ENCODE measurements around the gene QKI.

The QKI gene

DNA sequence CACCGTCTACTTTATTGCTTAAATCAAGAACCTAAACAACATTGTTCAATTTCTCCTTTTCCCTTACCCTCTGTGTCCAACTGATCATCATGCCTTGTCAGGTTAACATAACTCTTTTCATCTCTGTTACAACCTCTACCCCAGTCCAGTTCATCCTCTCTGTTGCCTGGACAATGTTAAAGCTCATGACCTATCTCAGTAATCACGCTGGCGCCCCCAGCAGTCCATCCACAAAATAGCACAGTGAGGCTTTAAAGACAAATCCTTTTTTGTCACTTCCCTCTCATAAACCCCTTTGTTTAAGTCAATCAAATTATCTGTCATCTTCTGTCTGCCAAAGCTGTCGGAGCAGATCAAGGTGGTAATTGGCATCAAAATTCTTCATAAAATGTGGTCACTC is 140.1 kb downstream of the QKI start:
- H3K9me3 ChIP-seq (ENCODE audit: control insufficient read depth, low read length): no peaks in the 10 kb centered on the region
- no peak overlapping the region for H3K4me3 ChIP-seq (ENCODE audit: low read length)
- no peaks in the 10 kb centered on the region for H3K36me3 ChIP-seq (ENCODE audit: control insufficient read depth, insufficient read depth, low read length)
- H3K4me1 ChIP-seq (ENCODE audit: control insufficient read depth, insufficient read depth, low read length): no peaks in the 10 kb centered on the region
- no peak overlapping the region for H3K9ac ChIP-seq (ENCODE audit: low read length)
- H3K27me3 ChIP-seq (ENCODE audit: control insufficient read depth, insufficient read depth, low read length): no peaks in the 10 kb centered on the region

DNA sequence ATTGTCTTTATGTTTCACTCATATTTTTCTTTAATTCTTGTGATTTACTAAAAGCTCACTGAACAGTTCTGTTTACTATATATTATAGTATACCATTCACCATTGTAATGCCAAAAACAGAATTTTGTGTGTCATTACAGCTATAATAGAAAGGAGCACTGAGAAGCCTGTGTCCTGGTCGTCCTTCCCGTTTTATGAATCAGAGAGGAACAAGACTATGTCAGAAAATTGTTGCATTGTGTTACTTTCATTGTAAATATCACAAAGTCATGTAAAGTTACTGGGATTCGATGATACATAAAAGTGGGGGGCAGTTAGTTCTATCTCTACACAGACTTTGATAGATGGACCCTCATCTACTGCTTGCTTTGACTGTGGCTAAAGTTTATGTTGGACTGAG is 145.1 kb downstream of the QKI start:
- H3K36me3 ChIP-seq (ENCODE audit: control insufficient read depth, insufficient read depth, low read length): peaks cover 4% of the 10 kb centered on the region
- H3K4me3 ChIP-seq (ENCODE audit: low read length): no peak overlapping the region
- no peaks in the 10 kb centered on the region for H3K9me3 ChIP-seq (ENCODE audit: control insufficient read depth, low read length)
- H3K4me1 ChIP-seq (ENCODE audit: control insufficient read depth, insufficient read depth, low read length): no peaks in the 10 kb centered on the region
- H3K27me3 ChIP-seq (ENCODE audit: control insufficient read depth, insufficient read depth, low read length): no peaks in the 10 kb centered on the region
- no peak overlapping the region for H3K9ac ChIP-seq (ENCODE audit: low read length)

DNA sequence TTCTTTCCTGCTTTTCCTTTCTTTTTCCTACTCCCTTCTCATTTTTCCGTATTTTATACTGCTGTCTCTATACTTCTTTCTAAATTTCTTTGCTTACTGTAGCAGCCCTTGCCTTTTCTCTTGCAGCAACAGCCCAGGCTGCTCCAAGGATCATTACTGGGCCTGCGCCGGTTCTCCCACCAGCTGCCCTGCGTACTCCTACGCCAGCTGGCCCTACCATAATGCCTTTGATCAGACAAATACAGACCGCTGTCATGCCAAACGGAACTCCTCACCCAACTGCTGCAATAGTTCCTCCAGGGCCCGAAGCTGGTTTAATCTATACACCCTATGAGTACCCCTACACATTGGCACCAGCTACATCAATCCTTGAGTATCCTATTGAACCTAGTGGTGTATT is 148.8 kb downstream of the QKI start:
- no peaks in the 10 kb centered on the region for H3K9me3 ChIP-seq (ENCODE audit: control insufficient read depth, low read length)
- H3K4me1 ChIP-seq (ENCODE audit: control insufficient read depth, insufficient read depth, low read length): no peaks in the 10 kb centered on the region
- no peak overlapping the region for H3K9ac ChIP-seq (ENCODE audit: low read length)
- peaks cover 4% of the 10 kb centered on the region for H3K36me3 ChIP-seq (ENCODE audit: control insufficient read depth, insufficient read depth, low read length)
- no peak overlapping the region for H3K4me3 ChIP-seq (ENCODE audit: low read length)
- no peaks in the 10 kb centered on the region for H3K27me3 ChIP-seq (ENCODE audit: control insufficient read depth, insufficient read depth, low read length)

DNA sequence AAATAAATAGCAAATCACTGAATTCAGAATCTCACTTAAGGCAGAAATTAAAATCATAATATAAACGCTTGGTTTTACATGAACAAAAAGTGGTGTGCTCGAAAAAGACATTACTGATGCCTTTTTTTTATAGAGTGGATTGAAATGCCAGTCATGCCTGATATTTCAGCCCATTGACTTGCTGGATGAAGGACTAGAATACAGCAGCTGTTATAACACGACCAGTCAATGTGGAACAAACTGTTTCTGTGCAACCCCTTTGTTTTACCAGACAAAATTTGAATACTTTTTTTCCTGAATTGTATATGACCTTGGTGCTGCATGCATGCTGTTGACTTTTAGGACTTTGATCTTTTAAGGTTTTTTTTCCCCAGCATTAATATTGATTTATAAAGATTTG is 150.0 kb downstream of the QKI start:
- Histone ChIP-seq H3K9ac (ENCODE audit: low read length) (no peak overlapping the region), H3K36me3 (ENCODE audit: control insufficient read depth, insufficient read depth, low read length) (peaks cover 4% of the 10 kb centered on the region), H3K4me1 (ENCODE audit: control insufficient read depth, insufficient read depth, low read length) (no peaks in the 10 kb centered on the region), H3K27me3 (ENCODE audit: control insufficient read depth, insufficient read depth, low read length) (no peaks in the 10 kb centered on the region), H3K4me3 (ENCODE audit: low read length) (no peak overlapping the region), H3K9me3 (ENCODE audit: control insufficient read depth, low read length) (no peaks in the 10 kb centered on the region)

DNA sequence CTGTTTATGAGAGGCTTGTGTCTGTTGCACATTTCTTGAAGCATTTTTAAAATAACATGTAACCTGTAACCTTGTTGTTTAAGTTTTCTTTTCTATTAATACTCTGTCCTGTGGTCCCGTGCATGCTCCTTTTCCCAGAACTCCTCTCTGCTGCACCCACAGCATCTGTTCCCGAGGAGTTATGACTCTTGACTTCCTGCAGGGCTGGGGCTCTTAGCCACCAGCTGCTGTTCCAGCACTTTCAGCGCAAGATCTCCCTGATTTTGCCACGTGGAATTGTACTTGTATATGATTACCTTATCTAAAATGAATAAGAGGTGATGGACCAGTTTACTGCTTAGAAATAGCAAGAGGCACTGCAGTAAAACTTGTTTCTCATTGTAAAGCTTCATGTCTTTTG is 150.6 kb downstream of the QKI start:
- Histone ChIP-seq H3K36me3 (ENCODE audit: control insufficient read depth, insufficient read depth, low read length) (peaks cover 4% of the 10 kb centered on the region), H3K4me1 (ENCODE audit: control insufficient read depth, insufficient read depth, low read length) (no peaks in the 10 kb centered on the region), H3K9me3 (ENCODE audit: control insufficient read depth, low read length) (no peaks in the 10 kb centered on the region), H3K27me3 (ENCODE audit: control insufficient read depth, insufficient read depth, low read length) (no peaks in the 10 kb centered on the region), H3K9ac (ENCODE audit: low read length) (no peak overlapping the region), H3K4me3 (ENCODE audit: low read length) (no peak overlapping the region)

DNA sequence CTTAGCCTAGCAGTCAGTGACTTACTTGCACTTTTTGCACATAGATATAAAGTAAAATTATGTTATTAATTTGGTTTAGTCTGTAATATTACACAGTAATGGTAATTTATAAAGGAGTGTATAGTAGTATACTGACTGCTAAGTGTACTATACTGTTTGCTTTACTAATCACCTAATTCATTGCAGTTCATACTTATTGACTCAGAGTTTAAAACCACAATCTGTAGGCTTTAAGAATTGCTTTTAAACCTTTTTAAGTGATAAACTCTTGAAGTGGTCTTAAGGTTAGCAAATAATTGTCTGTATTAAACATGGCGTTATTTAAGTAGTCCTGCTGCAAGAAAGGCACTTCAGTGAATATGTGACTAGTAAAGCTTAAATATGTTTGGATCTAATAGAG is 151.5 kb downstream of the QKI start:
- Histone ChIP-seq H3K36me3 (ENCODE audit: control insufficient read depth, insufficient read depth, low read length) (peaks cover 4% of the 10 kb centered on the region), H3K4me3 (ENCODE audit: low read length) (no peak overlapping the region), H3K9ac (ENCODE audit: low read length) (no peak overlapping the region), H3K27me3 (ENCODE audit: control insufficient read depth, insufficient read depth, low read length) (no peaks in the 10 kb centered on the region), H3K9me3 (ENCODE audit: control insufficient read depth, low read length) (no peaks in the 10 kb centered on the region), H3K4me1 (ENCODE audit: control insufficient read depth, insufficient read depth, low read length) (no peaks in the 10 kb centered on the region)

DNA sequence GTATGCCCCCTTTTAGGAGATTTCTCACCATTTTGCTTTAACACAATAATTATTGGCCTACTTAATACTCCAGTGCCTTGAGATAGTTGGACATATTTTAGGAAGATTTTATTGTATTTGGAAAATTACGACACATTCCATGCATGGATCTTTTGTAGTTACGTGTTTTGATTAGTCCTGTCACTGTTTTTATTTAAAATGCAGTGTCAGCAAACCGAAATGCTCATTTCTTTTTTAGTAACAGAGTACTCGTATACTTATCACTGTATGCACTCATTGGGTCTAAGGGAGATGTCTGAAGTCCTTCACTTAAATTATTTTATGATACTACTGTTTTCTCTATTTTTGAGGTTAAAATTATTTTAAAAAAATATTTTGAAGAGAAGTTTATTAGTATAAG is 153.8 kb downstream of the QKI start:
- Histone ChIP-seq H3K27me3 (ENCODE audit: control insufficient read depth, insufficient read depth, low read length) (no peaks in the 10 kb centered on the region), H3K36me3 (ENCODE audit: control insufficient read depth, insufficient read depth, low read length) (peaks cover 4% of the 10 kb centered on the region), H3K9me3 (ENCODE audit: control insufficient read depth, low read length) (no peaks in the 10 kb centered on the region), H3K4me1 (ENCODE audit: control insufficient read depth, insufficient read depth, low read length) (no peaks in the 10 kb centered on the region), H3K4me3 (ENCODE audit: low read length) (no peak overlapping the region), H3K9ac (ENCODE audit: low read length) (no peak overlapping the region)

DNA sequence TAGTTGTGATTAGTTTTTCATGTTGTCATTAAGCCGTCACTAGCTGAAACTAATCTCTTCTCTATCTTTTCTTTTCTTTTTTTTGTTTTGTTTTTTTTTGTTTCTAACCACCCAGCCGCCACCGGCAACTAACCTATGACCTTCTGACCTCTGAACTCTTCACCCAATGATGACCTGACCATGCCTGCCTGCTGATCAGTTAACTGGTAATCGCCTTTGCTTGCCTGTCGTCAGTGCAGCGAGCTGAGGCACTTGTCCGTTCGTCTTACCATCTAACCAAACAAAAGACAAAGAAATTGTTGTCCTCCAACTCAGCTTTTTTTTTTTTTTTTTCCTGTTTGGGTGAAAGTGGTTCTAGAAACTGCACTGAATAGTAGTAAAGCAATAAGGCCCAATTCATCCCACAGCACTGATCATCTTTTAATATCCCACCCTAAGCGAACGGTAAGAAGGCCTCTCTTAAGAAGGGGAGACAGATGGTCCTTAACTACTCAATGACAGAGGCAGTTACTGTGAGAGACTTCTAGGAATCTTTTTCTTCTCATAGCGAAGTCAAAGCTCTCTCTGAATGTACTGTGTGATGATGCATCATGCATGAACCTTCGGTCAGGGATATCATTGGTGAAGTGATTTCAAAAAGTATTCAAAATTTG is 156.2 kb downstream of the QKI start:
- Histone ChIP-seq H3K4me3 (ENCODE audit: low read length) (no peak overlapping the region), H3K9ac (ENCODE audit: low read length) (no peak overlapping the region), H3K36me3 (ENCODE audit: control insufficient read depth, insufficient read depth, low read length) (no peaks in the 10 kb centered on the region), H3K27me3 (ENCODE audit: control insufficient read depth, insufficient read depth, low read length) (no peaks in the 10 kb centered on the region), H3K4me1 (ENCODE audit: control insufficient read depth, insufficient read depth, low read length) (no peaks in the 10 kb centered on the region), H3K9me3 (ENCODE audit: control insufficient read depth, low read length) (no peaks in the 10 kb centered on the region)

DNA sequence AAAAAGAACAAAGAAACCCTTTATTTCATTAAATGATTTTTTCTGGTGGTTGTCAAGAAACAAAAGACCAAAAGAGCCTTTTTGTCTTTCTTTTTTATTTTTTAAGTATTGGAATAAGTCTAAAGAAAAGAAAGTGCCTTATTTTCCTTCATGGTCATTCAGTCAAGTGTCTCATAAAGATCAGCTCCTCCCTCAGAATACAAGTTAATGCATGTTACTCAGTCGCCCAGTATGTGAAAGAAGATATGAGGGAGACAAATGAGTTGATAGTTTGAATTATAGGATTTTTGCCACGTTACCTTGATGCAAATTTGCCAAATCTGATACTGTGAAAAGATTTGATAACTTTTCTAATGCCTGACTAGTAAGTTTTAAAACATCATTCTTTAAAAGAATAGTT is 157.2 kb downstream of the QKI start:
- Histone ChIP-seq H3K9ac (ENCODE audit: low read length) (no peak overlapping the region), H3K4me1 (ENCODE audit: control insufficient read depth, insufficient read depth, low read length) (no peaks in the 10 kb centered on the region), H3K27me3 (ENCODE audit: control insufficient read depth, insufficient read depth, low read length) (no peaks in the 10 kb centered on the region), H3K4me3 (ENCODE audit: low read length) (no peak overlapping the region), H3K36me3 (ENCODE audit: control insufficient read depth, insufficient read depth, low read length) (no peaks in the 10 kb centered on the region), H3K9me3 (ENCODE audit: control insufficient read depth, low read length) (no peaks in the 10 kb centered on the region)

DNA sequence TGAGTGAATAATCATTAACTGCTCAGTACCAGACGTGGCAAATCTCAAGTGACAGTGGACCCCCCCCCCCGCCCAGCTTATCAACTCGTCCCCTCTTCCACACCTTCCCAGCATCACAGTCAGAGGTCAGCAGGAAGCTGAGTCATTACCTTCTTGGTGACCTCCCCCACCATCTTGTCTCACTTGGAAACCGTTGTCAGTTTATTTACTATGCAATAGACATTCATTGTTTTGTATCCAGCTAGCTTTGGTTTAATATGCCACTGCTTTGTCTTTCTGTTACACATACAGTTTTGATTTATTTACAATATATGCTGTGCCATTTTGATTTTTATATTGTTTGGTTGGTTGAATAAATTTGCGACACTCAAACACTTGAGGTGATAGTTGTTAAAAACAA is 158.1 kb downstream of the QKI start:
- H3K36me3 ChIP-seq (ENCODE audit: control insufficient read depth, insufficient read depth, low read length): no peaks in the 10 kb centered on the region
- H3K9me3 ChIP-seq (ENCODE audit: control insufficient read depth, low read length): no peaks in the 10 kb centered on the region
- no peaks in the 10 kb centered on the region for H3K4me1 ChIP-seq (ENCODE audit: control insufficient read depth, insufficient read depth, low read length)
- H3K27me3 ChIP-seq (ENCODE audit: control insufficient read depth, insufficient read depth, low read length): no peaks in the 10 kb centered on the region
- H3K4me3 ChIP-seq (ENCODE audit: low read length): no peak overlapping the region
- H3K9ac ChIP-seq (ENCODE audit: low read length): no peak overlapping the region

DNA sequence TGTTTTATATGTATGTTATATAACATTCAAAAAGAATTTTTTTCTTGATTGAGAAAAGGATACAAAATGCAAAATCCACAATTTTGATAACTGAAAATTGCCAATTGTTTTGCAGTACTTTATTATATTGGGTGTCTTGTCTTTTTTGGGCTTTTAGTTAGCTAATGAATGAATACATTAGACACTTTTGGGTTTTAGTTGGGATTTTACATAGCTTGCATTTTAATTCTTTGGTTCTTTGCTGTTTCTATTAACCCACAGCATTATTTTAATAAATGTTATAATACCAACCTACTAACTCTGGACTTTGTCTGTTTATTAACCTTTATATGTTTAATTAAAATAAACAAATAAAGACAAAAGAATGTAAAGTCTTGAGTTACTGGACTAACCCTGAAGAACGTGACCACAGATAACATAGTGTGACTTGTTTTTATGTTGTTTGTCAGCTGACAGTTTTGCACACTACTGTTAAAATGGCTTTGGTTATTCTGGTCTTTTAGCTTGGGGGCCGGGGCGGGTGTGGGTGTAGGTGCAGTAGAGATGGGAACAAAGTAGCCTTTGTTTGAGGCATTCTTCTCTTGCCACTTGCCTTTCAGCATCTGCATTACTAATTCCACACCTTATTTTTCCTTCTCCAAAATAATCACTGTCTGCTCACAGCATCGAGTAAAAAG is 159.1 kb downstream of the QKI start:
- no peaks in the 10 kb centered on the region for H3K27me3 ChIP-seq (ENCODE audit: control insufficient read depth, insufficient read depth, low read length)
- H3K4me1 ChIP-seq (ENCODE audit: control insufficient read depth, insufficient read depth, low read length): no peaks in the 10 kb centered on the region
- H3K9me3 ChIP-seq (ENCODE audit: control insufficient read depth, low read length): no peaks in the 10 kb centered on the region
- H3K9ac ChIP-seq (ENCODE audit: low read length): no peak overlapping the region
- no peaks in the 10 kb centered on the region for H3K36me3 ChIP-seq (ENCODE audit: control insufficient read depth, insufficient read depth, low read length)
- H3K4me3 ChIP-seq (ENCODE audit: low read length): no peak overlapping the region

DNA sequence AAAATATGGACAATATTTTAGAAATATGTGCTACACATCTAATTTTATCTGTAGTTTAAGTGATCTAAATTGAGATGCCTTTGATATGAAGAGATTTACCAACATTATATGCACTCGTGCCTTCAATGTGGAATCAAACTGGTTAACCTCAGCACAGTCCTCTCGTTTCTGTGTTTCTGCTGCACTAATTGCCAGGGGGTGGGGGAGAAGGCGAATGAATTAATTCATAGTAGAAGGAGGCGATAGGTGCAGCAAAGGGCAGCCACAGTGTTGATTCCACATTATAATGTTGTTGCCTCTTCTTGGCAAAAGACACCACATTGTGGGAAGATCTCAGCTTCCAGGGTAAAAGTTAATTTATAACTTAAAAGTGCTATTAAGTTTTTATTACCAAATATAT is 161.6 kb downstream of the QKI start:
- Histone ChIP-seq H3K27me3 (ENCODE audit: control insufficient read depth, insufficient read depth, low read length) (no peaks in the 10 kb centered on the region), H3K9ac (ENCODE audit: low read length) (no peak overlapping the region), H3K36me3 (ENCODE audit: control insufficient read depth, insufficient read depth, low read length) (no peaks in the 10 kb centered on the region), H3K4me3 (ENCODE audit: low read length) (no peak overlapping the region), H3K9me3 (ENCODE audit: control insufficient read depth, low read length) (no peaks in the 10 kb centered on the region), H3K4me1 (ENCODE audit: control insufficient read depth, insufficient read depth, low read length) (no peaks in the 10 kb centered on the region)

DNA sequence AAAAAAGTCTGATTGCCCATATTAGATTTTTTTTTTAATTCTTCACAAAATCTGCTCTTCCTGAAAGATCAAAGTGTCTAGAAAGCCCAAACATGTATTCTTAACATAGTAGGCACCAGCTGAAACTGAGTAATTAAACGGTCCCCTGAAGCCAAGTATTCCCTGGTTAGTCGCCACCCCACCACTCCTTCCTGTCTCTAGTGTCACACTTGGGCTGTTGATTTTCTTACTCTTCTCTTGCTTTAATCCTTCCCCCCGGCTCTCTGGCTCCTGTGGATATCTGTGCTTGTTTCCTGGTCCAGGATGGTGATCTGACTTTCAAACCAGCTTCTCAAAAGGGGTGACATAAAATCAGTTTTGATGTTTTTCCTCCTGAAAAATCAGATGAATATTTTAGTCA is 162.9 kb downstream of the QKI start:
- no peak overlapping the region for H3K9ac ChIP-seq (ENCODE audit: low read length)
- no peaks in the 10 kb centered on the region for H3K36me3 ChIP-seq (ENCODE audit: control insufficient read depth, insufficient read depth, low read length)
- no peaks in the 10 kb centered on the region for H3K9me3 ChIP-seq (ENCODE audit: control insufficient read depth, low read length)
- H3K4me3 ChIP-seq (ENCODE audit: low read length): no peak overlapping the region
- no peaks in the 10 kb centered on the region for H3K27me3 ChIP-seq (ENCODE audit: control insufficient read depth, insufficient read depth, low read length)
- H3K4me1 ChIP-seq (ENCODE audit: control insufficient read depth, insufficient read depth, low read length): no peaks in the 10 kb centered on the region

Measured in mucosa of stomach (tissue), 1 donor.